ENCODE data around the gene FARP2.

DNA sequence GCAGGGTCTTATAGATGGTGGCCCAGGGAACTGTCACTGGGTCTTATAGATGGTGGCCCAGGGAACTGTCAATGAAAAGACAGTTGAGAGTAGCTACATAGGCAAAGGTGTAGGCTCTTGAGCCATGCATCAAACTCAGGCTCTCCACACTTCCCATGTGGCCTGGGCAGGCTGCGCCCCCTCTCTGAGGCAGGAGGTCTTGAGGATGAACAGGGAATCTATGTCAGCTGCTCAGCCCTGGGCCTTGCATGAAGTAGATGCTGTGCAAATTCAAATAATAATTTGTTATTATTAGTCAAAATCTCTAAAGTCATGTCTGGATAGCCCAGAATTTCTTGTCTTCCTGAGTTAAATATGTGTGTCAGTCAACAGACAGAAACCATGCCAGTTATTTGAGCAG is 125.6 kb downstream of the FARP2 start:
- TF ChIP-seq, protein P1, sequence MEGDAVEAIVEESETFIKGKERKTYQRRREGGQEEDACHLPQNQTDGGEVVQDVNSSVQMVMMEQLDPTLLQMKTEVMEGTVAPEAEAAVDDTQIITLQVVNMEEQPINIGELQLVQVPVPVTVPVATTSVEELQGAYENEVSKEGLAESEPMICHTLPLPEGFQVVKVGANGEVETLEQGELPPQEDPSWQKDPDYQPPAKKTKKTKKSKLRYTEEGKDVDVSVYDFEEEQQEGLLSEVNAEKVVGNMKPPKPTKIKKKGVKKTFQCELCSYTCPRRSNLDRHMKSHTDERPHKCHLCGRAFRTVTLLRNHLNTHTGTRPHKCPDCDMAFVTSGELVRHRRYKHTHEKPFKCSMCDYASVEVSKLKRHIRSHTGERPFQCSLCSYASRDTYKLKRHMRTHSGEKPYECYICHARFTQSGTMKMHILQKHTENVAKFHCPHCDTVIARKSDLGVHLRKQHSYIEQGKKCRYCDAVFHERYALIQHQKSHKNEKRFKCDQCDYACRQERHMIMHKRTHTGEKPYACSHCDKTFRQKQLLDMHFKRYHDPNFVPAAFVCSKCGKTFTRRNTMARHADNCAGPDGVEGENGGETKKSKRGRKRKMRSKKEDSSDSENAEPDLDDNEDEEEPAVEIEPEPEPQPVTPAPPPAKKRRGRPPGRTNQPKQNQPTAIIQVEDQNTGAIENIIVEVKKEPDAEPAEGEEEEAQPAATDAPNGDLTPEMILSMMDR (IDR thresholded peaks at IDR 0.05 in 8 of 11, conservative IDR thresholded peaks at IDR 0.05 in 3 of 11): no peak
- TF ChIP-seq POLR2A (IDR thresholded peaks at IDR 0.05): no peak
- no peak for TF ChIP-seq POLR2AphosphoS5 (IDR thresholded peaks at IDR 0.05)

All from spleen (tissue), 7 donors.